Heart left ventricle (tissue), 13 donors: ENCODE data around the gene WBP1.

Experiments
- POLR2A ChIP-seq, 2 donors: fragments of 450-650 bp; IDR thresholded peaks; one replicate each; pipeline ENCODE4 v1.6.1; 2017; ENCODE audit warnings: antibody characterized with exemption in 2 of 2, mild to moderate bottlenecking in 2 of 2, moderate library complexity in 2 of 2
- TF ChIP-seq, protein P1 (sequence below), 12 donors: fragments of 200-600 bp; sonication (generic) in 4 of 12; IDR thresholded peaks; one replicate each; pipeline versions ENCODE4 v1.5.0 to v1.8.0; 2018 to 2022; ENCODE audit warnings: antibody characterized with exemption in 12 of 12, mild to moderate bottlenecking in 5 of 12
- donor health status: ischemic (EF 13 %, LVEDD 7.1; RV severe dilation, severe dysfunction).
- donor health status: DM: no; HTN: yes; CAD: no.
- donor health status: DM: no; HTN: no; CAD: no.
- donor health status: ischemic (EF 25% LVEDD 6.9; RV normal size, moderate dysfunction).
- donor health status: ischemic (EF 25% LVEDD 5.7; RV mildly dilated, moderate dysfunction).
- donor health status: ischemic (EF 35%, LVEDD 5.7; RV mildly dilated, moderate dysfunction).
- donor health status: nonischemic (EF 11% LVEDD 7.7; RV severe dilation, severe dysfunction).
- donor health status: DM: yes; HTN: yes; CAD: no.
- donor health status: PGD.
- donor health status: ischemic (EF 29% LVEDD 5.4; RV normal size, mild dysfunction).
- donor health status: nonischemic (EF 23%, LVEDD 6.1; RV moderate dilation, normal function).

DNA sequence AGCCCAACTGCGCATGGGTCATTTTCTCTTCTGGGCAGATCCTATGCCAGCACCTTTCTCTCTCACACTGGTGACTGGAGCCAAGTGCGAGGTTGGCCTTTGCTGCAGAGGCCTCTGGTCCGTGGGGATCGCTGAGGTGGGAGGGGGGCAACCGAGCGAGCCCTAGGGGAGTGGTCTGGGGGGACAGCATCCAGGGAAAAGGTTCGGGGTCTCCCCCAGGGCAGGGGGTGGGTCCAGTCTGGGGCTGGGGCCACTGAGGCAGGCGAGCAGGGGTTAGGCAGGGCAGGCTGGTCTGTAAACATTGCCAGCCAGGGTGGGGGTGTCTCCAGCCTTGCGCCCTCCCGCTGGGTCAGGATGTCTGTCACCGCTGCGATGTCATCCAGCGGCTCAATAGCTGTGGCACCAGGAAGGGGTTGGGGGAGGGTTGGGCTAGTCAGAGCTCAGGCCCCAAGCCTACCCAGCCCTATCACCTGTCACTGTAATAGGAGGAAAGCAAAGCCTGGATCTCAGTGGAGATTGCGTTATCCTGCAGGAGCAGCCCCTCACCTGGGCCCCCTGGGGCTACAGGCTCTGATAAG lies 32.0 kb upstream of the WBP1 start:
- TF ChIP-seq, protein P1, sequence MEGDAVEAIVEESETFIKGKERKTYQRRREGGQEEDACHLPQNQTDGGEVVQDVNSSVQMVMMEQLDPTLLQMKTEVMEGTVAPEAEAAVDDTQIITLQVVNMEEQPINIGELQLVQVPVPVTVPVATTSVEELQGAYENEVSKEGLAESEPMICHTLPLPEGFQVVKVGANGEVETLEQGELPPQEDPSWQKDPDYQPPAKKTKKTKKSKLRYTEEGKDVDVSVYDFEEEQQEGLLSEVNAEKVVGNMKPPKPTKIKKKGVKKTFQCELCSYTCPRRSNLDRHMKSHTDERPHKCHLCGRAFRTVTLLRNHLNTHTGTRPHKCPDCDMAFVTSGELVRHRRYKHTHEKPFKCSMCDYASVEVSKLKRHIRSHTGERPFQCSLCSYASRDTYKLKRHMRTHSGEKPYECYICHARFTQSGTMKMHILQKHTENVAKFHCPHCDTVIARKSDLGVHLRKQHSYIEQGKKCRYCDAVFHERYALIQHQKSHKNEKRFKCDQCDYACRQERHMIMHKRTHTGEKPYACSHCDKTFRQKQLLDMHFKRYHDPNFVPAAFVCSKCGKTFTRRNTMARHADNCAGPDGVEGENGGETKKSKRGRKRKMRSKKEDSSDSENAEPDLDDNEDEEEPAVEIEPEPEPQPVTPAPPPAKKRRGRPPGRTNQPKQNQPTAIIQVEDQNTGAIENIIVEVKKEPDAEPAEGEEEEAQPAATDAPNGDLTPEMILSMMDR (IDR thresholded peaks at IDR 0.05) = no peak
- TF ChIP-seq POLR2A (IDR thresholded peaks at IDR 0.05) = no peak
